H9 (cell line): ENCODE data around the gene BEGAIN. TPM values are rescaled to one million over a fixed set of nuclear protein-coding genes. Genes with fewer than 3 reads are reported as not detected.

Experiments used
- DNase-seq: peaks from one replicate; pipeline ENCODE4 v3.0.0-alpha.2; 2017
- H2AFZ ChIP-seq: one replicate; pipeline ENCODE4 v1.6.1; 2013; ENCODE audit warnings: mild to moderate bottlenecking, low read length, control low read depth, moderate library complexity
- H2AK5ac ChIP-seq: 2 replicates; pipeline ENCODE4 v1.6.1; 2013; ENCODE audit warnings: low read length, control low read depth, mixed read lengths; ENCODE audit not compliant: insufficient read length
- H2BK120ac ChIP-seq: one replicate; pipeline ENCODE4 v1.6.1; 2013; ENCODE audit warnings: low read depth, mild to moderate bottlenecking, low read length, control low read depth, inconsistent platforms; ENCODE audit not compliant: poor library complexity, severe bottlenecking
- H2BK12ac ChIP-seq: 2 replicates; pipeline ENCODE4 v1.6.1; 2013; ENCODE audit warnings: low read length, control low read depth, mixed read lengths, low read depth; ENCODE audit not compliant: insufficient read length
- H2BK15ac ChIP-seq: 2 replicates; pipeline ENCODE4 v1.6.1; 2013; ENCODE audit warnings: low read depth, low read length, control low read depth
- H2BK20ac ChIP-seq: one replicate; pipeline ENCODE4 v1.6.1; 2013; ENCODE audit warnings: low read depth, mild to moderate bottlenecking, low read length, control low read depth, inconsistent platforms; ENCODE audit not compliant: poor library complexity, severe bottlenecking
- H2BK5ac ChIP-seq: 2 replicates; pipeline ENCODE4 v1.6.1; 2013; ENCODE audit warnings: low read length, control low read depth, mixed read lengths; ENCODE audit not compliant: insufficient read length
- H3K14ac ChIP-seq: 2 replicates; pipeline ENCODE4 v1.6.1; 2013; ENCODE audit warnings: low read length, control low read depth; ENCODE audit not compliant: insufficient read depth
- H3K18ac ChIP-seq: 2 replicates; pipeline ENCODE4 v1.6.1; 2013; ENCODE audit warnings: low read depth, mild to moderate bottlenecking, mixed read lengths, low read length, control low read depth; ENCODE audit not compliant: insufficient read length
- H3K23ac ChIP-seq: 2 replicates; pipeline ENCODE4 v1.6.1; 2013; ENCODE audit warnings: low read length, control low read depth, mixed read lengths, low read depth; ENCODE audit not compliant: insufficient read length
- H3K23me2 ChIP-seq: 2 replicates; pipeline ENCODE4 v1.6.1; 2013; ENCODE audit warnings: low read depth, mild to moderate bottlenecking, mixed read lengths, low read length, control low read depth; ENCODE audit not compliant: insufficient read length, poor library complexity, severe bottlenecking
- H3K27ac ChIP-seq: 2 replicates; pipeline ENCODE4 v1.5.1; 2013; ENCODE audit warnings: low read length, control low read depth, mixed read lengths, low read depth; ENCODE audit not compliant: insufficient read length
- H3K27me3 ChIP-seq: 2 replicates; pipeline ENCODE4 v1.6.1; 2013; ENCODE audit warnings: low read length, control low read depth, inconsistent platforms; ENCODE audit not compliant: insufficient read depth
- H3K4ac ChIP-seq: 2 replicates; pipeline ENCODE4 v1.6.1; 2013; ENCODE audit warnings: low read depth, mild to moderate bottlenecking, control low read depth, inconsistent platforms, low read length, moderate library complexity
- H3K4me1 ChIP-seq: 2 replicates; pipeline ENCODE4 v1.6.1; 2013; ENCODE audit warnings: low read length, control low read depth, inconsistent platforms; ENCODE audit not compliant: insufficient read depth
- H3K4me2 ChIP-seq: 2 replicates; pipeline ENCODE4 v1.6.1; 2013; ENCODE audit warnings: low read length, control low read depth, mixed read lengths; ENCODE audit not compliant: insufficient read length, insufficient read depth
- H3K56ac ChIP-seq: 2 replicates; pipeline ENCODE4 v1.6.1; 2013; ENCODE audit warnings: low read depth, mild to moderate bottlenecking, mixed read lengths, low read length, control low read depth; ENCODE audit not compliant: insufficient read length
- H3K79me1 ChIP-seq: 2 replicates; pipeline ENCODE4 v1.6.1; 2013; ENCODE audit warnings: low read depth, mild to moderate bottlenecking, moderate library complexity, low read length, control low read depth, inconsistent platforms; ENCODE audit not compliant: insufficient read depth, poor library complexity, severe bottlenecking
- H3K79me2 ChIP-seq: 2 replicates; pipeline ENCODE4 v1.6.1; 2013; ENCODE audit warnings: low read length, control low read depth, inconsistent platforms; ENCODE audit not compliant: insufficient read depth
- H3K9ac ChIP-seq: 2 replicates; pipeline ENCODE4 v1.6.1; 2013; ENCODE audit warnings: low read length, control low read depth, mixed read lengths; ENCODE audit not compliant: insufficient read length; ENCODE audit errors: extremely low read depth
- H3K9me3 ChIP-seq: one replicate; pipeline ENCODE4 v1.6.1; 2013; ENCODE audit warnings: low read depth, low read length, inconsistent platforms; ENCODE audit not compliant: control insufficient read depth
- H3T11ph ChIP-seq: one replicate; pipeline ENCODE4 v1.6.1; 2013; ENCODE audit warnings: mild to moderate bottlenecking, low read length, control low read depth, inconsistent platforms
- H4K20me1 ChIP-seq: one replicate; pipeline ENCODE4 v1.6.1; 2013; ENCODE audit not compliant: control insufficient read depth, insufficient read length, insufficient read depth
- H4K5ac ChIP-seq: 2 replicates; pipeline ENCODE4 v1.6.1; 2013; ENCODE audit warnings: low read depth, mild to moderate bottlenecking, mixed read lengths, low read length, control low read depth; ENCODE audit not compliant: insufficient read length
- H4K8ac ChIP-seq: replicated peaks from 2 replicates; pipeline ENCODE4 v1.6.1; 2013; ENCODE audit warnings: low read length, control low read depth, mixed read lengths, low read depth; ENCODE audit not compliant: insufficient read length
- H4K91ac ChIP-seq: 2 replicates; pipeline ENCODE4 v1.6.1; 2013; ENCODE audit warnings: low read depth, mild to moderate bottlenecking, moderate library complexity, mixed read lengths, low read length, control low read depth; ENCODE audit not compliant: insufficient read length
- H3K27ac Mint-ChIP-seq, 3 experiments: 2 replicates in 2 of 3; 3 replicates in 1 of 3; pipeline ENCODE4 v1.8.0; 2020 to 2021; ENCODE audit warnings: mixed read lengths in 3 of 3, mild to moderate bottlenecking in 1 of 3, moderate library complexity in 1 of 3
- H3K27me3 Mint-ChIP-seq: 2 replicates; pipeline ENCODE4 v1.8.0; 2021; ENCODE audit warnings: low read depth, mild to moderate bottlenecking, moderate library complexity, mixed read lengths
- H3K36me3 Mint-ChIP-seq, 3 experiments: 2 replicates in 2 of 3; 3 replicates in 1 of 3; pipeline ENCODE4 v1.8.0; 2020 to 2021; ENCODE audit warnings: low read depth in 3 of 3, mixed read lengths in 3 of 3; ENCODE audit not compliant: insufficient read depth in 1 of 3
- H3K4me1 Mint-ChIP-seq, 2 experiments: 2 replicates each; pipeline ENCODE4 v1.8.0; 2020; ENCODE audit warnings: mixed read lengths in 2 of 2
- H3K4me3 Mint-ChIP-seq, 2 experiments: 2 replicates in 1 of 2; 3 replicates in 1 of 2; pipeline ENCODE4 v1.8.0; 2020 to 2021; ENCODE audit warnings: mild to moderate bottlenecking in 2 of 2, mixed read lengths in 2 of 2, moderate library complexity in 1 of 2
- H3K9me3 Mint-ChIP-seq, 2 experiments: 2 replicates in 1 of 2; 3 replicates in 1 of 2; pipeline ENCODE4 v1.8.0; 2020; ENCODE audit warnings: mild to moderate bottlenecking in 2 of 2, mixed read lengths in 2 of 2, moderate library complexity in 1 of 2
- WGBS: extraction: QIAGEN DNeasy Blood & Tissue Kit; methylation state at CpG from one replicate; pipeline ENCODE4 v1.1.7; 2013; ENCODE audit warnings: missing lambda C conversion rate, low lambda C conversion rate, mixed read lengths; ENCODE audit not compliant: insufficient read length; ENCODE audit errors: extremely low coverage; 5-methylcytosine and 5-hydroxymethylcytosine counted together
- total RNA-seq: library from RNA; stranded (reverse); gene quantifications from 2 replicates; pipeline ENCODE4 v1.2.1, GENCODE V29; 2021
- TF ChIP-seq, protein P1 (sequence below): fragments of 200-600 bp; sonication (generic); conservative IDR thresholded peaks from 3 replicates; pipeline ENCODE4 v1.8.0; 2021; ENCODE audit warnings: antibody characterized with exemption, mild to moderate bottlenecking

BEGAIN gene
- total RNA-seq, 1 experiment from 2014 or later: 2.6 TPM

DNA sequence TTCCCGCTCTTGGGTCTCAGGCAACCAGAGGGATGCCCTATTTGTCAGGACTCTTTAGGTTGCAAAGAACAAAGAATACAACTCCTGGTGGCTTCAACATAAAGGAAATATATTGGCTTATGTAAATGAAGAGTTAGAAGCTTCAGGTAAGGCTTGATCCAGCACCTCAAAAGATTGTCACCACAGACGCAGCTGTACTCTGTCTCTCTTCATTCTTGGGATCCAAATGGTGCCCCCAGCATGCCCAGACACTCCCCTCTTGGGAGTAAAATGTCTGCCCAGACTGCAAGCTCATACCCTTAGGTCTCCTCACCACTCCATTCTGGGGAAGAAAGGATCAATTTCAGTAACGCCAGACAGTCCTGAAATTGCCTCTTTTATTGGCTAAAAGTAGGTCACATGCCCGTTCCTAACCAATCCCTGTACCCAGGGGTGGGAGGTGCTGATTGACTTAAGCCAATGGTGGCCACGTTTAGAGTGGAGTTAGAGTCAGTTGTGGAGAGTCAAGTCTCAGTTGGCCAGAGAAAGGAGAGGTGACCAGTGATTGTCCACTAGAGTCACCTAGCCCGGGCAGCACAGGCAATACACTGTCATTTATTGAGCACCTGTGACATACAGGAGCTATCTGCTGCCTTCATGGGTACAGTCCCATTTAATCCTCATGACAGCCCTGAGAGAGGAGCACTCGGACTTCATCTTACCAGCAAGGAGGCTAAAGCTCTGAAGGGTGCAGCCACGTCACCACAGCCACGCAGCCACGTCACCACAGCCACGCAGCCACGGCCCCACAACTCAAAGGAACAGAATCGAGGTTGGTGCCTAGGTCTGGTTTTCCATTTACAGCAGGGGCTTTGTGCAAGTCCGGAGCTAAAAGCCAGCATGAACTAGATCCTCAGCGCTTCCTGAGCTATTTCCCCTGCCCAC, 19.7 kb upstream of the BEGAIN start:
- Mint-ChIP-seq H3K27me3 (peaks cover 17% of the 10 kb centered on the region), H3K36me3 (peaks cover 0 to 2% (median 0%) of the 10 kb centered on the region in 3 experiments; a peak in 2 of 7 replicates), H3K4me3 (no peak overlapping the region), H3K27ac (no peak overlapping the region), H3K4me1 (peaks cover 6 to 14% of the 10 kb centered on the region in 2 experiments; a peak in 3 of 4 replicates), H3K9me3 (peaks cover under 1 to 1% of the 10 kb centered on the region in 2 experiments; a peak in 3 of 5 replicates)
- no peak overlapping the region for H3K56ac ChIP-seq
- H2BK15ac ChIP-seq: no peak overlapping the region
- no peak overlapping the region for H3T11ph ChIP-seq
- H3K79me1 ChIP-seq: no peaks in the 10 kb centered on the region
- H3K4ac ChIP-seq: no peak overlapping the region
- no peak overlapping the region for H4K91ac ChIP-seq
- H2BK5ac ChIP-seq: no peak overlapping the region
- no peak overlapping the region for H3K9ac ChIP-seq
- H2BK120ac ChIP-seq: no peak overlapping the region
- H3K4me1 ChIP-seq: no peaks in the 10 kb centered on the region
- no CpG with 5 or more reads among the region's 15 CpGs for WGBS
- no peaks in the 10 kb centered on the region for H3K79me2 ChIP-seq
- no peak overlapping the region for H3K23ac ChIP-seq
- no peak overlapping the region for H4K5ac ChIP-seq
- H2AK5ac ChIP-seq: no peak overlapping the region
- H4K20me1 ChIP-seq: no peaks in the 10 kb centered on the region
- H3K27ac ChIP-seq: no peak overlapping the region
- no peak overlapping the region for H4K8ac ChIP-seq
- H3K14ac ChIP-seq: no peak overlapping the region
- no peak overlapping the region for H2AFZ ChIP-seq
- no peak overlapping the region for H3K18ac ChIP-seq
- H2BK12ac ChIP-seq: no peak overlapping the region
- no peak overlapping the region for H3K4me2 ChIP-seq
- TF ChIP-seq, protein P1, sequence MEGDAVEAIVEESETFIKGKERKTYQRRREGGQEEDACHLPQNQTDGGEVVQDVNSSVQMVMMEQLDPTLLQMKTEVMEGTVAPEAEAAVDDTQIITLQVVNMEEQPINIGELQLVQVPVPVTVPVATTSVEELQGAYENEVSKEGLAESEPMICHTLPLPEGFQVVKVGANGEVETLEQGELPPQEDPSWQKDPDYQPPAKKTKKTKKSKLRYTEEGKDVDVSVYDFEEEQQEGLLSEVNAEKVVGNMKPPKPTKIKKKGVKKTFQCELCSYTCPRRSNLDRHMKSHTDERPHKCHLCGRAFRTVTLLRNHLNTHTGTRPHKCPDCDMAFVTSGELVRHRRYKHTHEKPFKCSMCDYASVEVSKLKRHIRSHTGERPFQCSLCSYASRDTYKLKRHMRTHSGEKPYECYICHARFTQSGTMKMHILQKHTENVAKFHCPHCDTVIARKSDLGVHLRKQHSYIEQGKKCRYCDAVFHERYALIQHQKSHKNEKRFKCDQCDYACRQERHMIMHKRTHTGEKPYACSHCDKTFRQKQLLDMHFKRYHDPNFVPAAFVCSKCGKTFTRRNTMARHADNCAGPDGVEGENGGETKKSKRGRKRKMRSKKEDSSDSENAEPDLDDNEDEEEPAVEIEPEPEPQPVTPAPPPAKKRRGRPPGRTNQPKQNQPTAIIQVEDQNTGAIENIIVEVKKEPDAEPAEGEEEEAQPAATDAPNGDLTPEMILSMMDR: no peak
- no peaks in the 10 kb centered on the region for H3K27me3 ChIP-seq
- H3K9me3 ChIP-seq: no peaks in the 10 kb centered on the region
- peak; percentile 15 for DNase-seq
- no peaks in the 10 kb centered on the region for H3K23me2 ChIP-seq
- no peak overlapping the region for H2BK20ac ChIP-seq
